Subcutaneous adipose tissue (tissue), 4 donors: ENCODE measurements around the gene ZNF22. TPM values are rescaled to one million over a fixed set of nuclear protein-coding genes. Genes with fewer than 3 reads are reported as not detected.

ENCODE experiments used
- total RNA-seq, 4 donors: library from RNA; depleted of rRNA; stranded (reverse); fragments of >200 nt; gene quantifications; one replicate each; pipeline ENCODE4 v1.1.0, GENCODE V29; 2016
- TF ChIP-seq, protein P1 (sequence below): fragments of 450-650 bp; IDR thresholded peaks from one replicate; pipeline ENCODE4 v1.5.1; 2016; ENCODE audit warnings: low read depth, mild to moderate bottlenecking, control low read depth, antibody characterized with exemption, moderate library complexity

The ZNF22 gene
- total RNA-seq = 10 to 100 TPM; 34.7 to 85.9 (median 46.6) TPM

DNA sequence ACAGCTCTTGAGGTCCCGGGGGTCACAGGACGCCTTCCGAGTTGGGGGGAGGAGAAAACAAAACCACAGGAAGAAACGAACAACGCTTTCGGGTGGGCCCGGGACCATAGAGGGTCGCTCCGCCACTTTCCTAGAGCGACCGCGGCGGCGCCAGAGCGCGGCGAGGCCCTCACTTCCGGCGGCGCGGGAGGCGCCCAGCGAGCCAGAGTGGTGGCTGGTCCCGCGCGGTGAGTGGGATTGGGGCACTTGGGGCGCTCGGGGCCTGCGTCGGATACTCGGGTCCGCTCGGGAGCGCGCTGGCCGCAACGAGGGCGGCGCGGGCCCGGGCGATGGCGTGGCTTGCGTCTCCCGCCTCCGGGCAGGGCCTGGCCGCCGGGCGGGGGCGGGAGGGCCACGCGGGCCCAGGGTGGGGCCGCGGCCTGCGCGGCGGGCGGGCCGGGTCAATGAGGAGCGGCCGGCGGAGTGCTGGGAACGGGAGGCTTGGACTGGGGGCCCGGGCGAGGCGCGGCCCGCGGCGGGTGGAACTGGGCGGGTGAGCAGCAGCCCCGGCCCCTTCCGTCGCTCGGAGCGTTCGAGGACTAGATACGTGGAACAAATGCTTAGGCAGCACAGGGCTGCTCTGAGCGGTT is at the start of gene ZNF22:
ZNF22 (plus strand) TSS at position 172 of the 629 bp plus-strand sequence. CDS start 2,446 bp downstream, outside the sequence.
- TF ChIP-seq, protein P1, sequence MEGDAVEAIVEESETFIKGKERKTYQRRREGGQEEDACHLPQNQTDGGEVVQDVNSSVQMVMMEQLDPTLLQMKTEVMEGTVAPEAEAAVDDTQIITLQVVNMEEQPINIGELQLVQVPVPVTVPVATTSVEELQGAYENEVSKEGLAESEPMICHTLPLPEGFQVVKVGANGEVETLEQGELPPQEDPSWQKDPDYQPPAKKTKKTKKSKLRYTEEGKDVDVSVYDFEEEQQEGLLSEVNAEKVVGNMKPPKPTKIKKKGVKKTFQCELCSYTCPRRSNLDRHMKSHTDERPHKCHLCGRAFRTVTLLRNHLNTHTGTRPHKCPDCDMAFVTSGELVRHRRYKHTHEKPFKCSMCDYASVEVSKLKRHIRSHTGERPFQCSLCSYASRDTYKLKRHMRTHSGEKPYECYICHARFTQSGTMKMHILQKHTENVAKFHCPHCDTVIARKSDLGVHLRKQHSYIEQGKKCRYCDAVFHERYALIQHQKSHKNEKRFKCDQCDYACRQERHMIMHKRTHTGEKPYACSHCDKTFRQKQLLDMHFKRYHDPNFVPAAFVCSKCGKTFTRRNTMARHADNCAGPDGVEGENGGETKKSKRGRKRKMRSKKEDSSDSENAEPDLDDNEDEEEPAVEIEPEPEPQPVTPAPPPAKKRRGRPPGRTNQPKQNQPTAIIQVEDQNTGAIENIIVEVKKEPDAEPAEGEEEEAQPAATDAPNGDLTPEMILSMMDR = no peak

DNA sequence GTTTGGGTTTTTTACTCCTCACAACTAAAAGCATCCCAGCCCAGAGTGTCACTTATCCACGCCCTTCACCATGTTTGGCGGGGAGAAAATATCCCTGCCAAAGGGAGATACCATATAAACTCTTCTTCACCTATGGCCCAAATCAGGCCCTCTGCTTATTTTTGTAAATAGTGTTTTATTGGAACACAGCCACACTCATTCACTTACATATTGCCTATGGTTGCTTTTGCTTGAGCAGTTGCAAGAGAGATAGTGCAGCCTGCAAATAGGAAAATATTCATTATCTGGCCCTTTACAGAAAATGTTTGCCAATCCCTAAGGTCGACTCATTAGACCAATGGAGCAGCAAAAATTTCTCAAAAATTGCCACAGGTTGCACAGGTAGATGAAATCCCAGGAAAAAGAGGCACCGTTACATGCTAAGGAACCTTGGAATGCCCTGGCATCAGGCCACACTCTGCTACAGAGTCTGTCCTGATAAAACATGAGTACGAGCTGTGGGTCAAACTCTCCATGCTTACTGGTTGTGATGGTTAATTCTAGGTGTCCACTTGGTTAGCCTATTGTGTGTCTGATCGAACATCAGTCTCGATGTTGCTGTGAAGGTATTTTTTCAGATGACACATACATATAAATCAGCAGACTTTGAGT is 49.0 kb upstream of the ZNF22 start:
- TF ChIP-seq, protein P1 = no peak

DNA sequence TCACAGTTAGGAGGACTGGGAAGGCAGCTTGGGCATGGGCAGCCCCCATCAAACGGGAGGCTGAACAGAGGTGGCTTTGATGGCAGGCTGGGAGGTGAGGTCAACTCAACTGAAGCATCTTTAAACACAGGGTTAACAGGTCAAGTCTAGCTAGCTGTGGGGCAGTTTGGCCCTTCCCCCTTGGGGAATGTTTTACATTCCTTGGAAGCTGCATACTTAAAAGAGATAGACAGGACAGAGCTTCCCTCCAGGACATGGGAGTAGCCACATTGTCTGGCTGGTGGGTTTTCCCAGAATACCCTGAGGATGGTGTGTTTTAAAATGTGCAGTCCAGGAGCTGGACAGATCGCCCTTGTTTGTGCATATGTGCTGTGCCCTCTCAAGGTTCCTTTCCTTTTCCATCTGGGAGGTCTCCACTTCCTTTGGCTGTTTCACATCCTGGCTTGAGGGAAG is 47.9 kb upstream of the ZNF22 start:
- TF ChIP-seq, protein P1 = no peak

DNA sequence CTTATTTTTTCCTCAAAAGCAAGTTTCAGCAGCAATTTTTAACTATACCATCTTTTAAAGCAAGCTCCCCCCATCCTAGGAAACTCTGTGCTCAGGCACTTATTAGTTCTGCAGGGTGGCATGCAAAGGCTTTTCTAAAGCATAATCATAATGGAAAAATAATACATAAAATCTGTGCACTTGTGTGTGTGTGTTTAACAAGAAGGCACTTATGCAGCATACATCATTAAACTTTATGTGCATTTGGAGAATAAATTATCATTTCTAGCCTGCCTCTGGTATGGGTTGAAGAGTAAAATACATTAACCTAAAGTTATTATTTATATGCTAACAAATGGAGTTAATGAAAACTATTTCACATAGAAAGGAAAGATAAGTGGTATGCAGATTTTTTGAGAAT is 46.7 kb upstream of the ZNF22 start:
- TF ChIP-seq, protein P1 = no peak

DNA sequence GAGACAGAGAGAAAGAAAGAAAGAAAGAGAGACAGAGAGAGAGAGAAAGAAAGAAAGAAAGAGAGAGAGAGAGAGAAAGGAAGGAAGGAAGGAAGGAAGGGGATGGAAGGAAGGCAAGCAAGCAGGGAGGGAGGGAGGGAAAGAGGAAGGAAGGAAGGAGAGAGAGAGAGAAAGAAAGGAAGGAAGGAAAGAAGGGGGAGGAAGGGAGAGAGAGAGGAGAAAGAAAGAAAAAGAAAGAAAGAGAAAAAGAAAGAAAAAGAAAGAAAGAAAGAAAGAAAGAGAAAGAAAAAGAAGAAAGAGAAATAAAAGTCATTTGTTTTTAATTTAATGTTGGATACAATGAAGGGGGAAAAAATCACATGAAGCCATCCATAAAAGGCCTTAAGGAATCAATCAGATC is 45.8 kb upstream of the ZNF22 start:
- TF ChIP-seq, protein P1 = no peak

DNA sequence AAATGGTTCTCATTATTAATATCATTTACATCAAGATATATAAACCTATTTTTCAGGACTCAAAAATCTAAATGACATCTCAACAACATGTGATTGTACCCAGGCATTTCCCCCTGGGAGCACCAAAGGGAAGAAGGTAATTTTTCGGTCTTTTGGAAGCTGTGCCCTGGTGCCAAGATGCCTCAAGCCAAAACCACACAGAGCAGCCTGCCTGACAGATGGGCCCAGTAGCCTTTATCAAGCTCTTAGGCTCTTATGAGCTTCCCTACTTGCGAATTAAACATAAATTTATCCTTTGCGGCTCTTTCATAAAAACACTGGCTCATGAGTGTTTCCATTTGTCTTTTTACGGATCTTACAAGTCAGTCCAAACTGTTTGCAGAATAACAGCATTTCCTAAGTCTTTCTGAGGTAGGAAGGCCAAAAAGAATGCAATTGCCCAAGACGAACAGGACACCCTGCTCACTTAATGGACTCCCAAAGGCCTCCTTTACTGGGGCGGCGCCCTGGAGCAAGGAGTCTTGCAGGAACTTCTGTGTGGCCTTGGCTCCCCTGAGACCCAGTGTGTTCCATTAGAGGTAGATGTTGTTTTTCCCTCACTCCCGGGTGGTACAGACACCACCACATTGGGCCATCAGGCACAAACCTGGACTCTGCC is 45.2 kb upstream of the ZNF22 start:
- TF ChIP-seq, protein P1 = no peak

DNA sequence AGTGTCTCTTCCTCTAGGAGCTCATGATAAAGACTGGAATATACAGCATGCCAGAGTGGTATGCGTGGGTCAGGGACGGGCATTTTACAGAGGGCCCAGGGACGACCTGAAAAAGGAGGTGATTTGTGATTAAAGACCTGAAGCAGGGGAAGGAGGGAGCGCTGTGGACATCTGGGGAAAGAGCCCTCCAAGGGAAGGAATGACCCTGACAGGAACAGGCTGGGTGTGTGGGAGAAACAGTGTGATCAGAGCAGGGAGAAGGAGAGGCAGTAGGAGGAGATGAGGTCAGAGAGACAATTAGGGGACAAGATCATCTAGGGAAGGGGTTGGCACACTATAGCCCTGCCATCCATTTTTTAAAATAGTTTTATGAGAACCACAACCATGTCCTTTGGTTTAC is 44.5 kb upstream of the ZNF22 start:
- TF ChIP-seq, protein P1 = no peak
